Stomach (tissue), 4 donors: Measurements from ENCODE around the gene ELMO3.

Experiments used
- EP300 ChIP-seq: sonication (generic); formaldehyde crosslinking; IDR thresholded peaks from one replicate; pipeline ENCODE4 v1.6.1; 2017; ENCODE audit warnings: antibody characterized with exemption
- POLR2A ChIP-seq, 4 donors: fragments of 450-650 bp; IDR thresholded peaks; one replicate each; pipeline ENCODE4 v1.6.1; 2016; ENCODE audit warnings: antibody characterized with exemption in 4 of 4, control low read depth in 2 of 4, mild to moderate bottlenecking in 1 of 4, moderate library complexity in 1 of 4
- TF ChIP-seq, protein P1 (sequence below), 7 experiments: fragments of 450-650 bp in 4 of 7; fragments of 200-600 bp in 3 of 7; sonication (generic) in 3 of 7; IDR thresholded peaks; one replicate each; pipeline ENCODE4 v1.5.1; 2016 to 2019; ENCODE audit warnings: antibody characterized with exemption in 7 of 7, control low read depth in 2 of 7, mild to moderate bottlenecking in 1 of 7

DNA sequence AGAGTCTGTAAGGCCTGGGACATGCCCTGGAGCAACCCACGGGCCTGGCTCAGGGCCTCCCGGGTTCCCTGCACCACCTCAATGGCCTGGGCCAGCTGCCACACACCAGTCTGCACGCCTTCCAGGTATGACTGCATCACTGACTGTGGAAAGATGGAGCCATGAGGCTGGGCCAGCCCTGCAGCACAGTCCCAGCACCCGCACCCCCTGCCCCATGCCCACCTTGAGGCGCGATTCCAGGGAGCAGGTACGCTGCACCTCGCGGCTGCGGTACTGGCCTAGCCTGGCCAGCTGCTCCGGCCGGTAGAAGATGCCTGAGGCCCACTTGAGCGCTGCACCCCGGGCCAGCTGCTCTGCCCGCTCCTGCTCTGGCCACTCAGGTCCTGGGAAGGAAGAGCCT lies 10.1 kb upstream of the ELMO3 start:
- TF ChIP-seq POLR2A (IDR thresholded peaks at IDR 0.05) (no peak), EP300 (no peak)
- TF ChIP-seq, protein P1, sequence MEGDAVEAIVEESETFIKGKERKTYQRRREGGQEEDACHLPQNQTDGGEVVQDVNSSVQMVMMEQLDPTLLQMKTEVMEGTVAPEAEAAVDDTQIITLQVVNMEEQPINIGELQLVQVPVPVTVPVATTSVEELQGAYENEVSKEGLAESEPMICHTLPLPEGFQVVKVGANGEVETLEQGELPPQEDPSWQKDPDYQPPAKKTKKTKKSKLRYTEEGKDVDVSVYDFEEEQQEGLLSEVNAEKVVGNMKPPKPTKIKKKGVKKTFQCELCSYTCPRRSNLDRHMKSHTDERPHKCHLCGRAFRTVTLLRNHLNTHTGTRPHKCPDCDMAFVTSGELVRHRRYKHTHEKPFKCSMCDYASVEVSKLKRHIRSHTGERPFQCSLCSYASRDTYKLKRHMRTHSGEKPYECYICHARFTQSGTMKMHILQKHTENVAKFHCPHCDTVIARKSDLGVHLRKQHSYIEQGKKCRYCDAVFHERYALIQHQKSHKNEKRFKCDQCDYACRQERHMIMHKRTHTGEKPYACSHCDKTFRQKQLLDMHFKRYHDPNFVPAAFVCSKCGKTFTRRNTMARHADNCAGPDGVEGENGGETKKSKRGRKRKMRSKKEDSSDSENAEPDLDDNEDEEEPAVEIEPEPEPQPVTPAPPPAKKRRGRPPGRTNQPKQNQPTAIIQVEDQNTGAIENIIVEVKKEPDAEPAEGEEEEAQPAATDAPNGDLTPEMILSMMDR (IDR thresholded peaks at IDR 0.05), result no peak
